ENCODE data around the gene CDK10. TPM values are rescaled to one million over a fixed set of nuclear protein-coding genes. Genes with fewer than 3 reads are reported as not detected.

CDK10 gene
- total RNA-seq, 5 donors from 2014 or later (not counting 1 experiment from before 2014, with no cell fraction given), result 108 to 163 (median 138) TPM

DNA sequence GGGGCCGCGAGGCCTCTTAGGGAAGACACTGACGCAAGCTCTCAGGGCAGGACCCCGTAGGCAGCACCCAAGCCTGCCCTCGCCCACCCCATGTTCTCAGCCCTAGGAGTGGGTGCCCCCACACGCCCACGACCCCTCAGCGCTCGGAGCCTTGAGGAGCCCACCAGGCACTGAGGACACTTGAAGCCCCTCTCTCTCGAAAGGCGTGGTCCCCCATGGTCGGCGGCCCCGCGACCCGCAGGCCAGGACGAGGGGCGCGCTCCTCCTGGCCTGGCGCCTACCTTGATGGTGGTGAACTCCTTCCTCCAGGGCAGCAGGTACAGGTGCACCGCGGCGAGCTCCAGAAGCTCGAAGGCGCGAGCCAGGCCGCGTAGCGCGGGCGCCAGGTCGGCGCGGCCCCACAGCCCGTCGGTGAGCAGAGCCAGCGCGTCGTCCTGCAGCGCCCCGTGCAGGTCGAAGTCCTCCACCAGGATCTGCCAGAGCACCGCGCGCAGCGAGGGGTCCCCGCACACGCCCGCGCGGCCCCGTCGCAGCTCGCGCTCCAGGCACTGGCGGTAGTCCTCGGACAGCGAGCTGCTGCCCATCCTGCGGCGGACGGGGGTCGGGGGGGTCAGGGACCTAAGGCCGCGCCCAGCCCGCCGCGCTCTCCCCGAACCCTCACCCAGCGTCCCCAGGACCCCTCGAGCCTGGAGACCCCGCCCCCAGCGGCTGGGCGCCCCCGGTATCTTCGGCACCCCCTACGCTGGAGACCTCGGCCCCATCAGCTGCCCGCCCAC, 14.3 kb downstream of the CDK10 start:
- Mint-ChIP-seq H3K27ac (peak overlapping the region; percentile 43 to 74), H3K4me3 (peak overlapping the region; percentile 73 to 80 (median 77)), H3K27me3 (no peaks in the 10 kb centered on the region), H3K4me1 (peaks cover 9 to 32% (median 24%) of the 10 kb centered on the region in 3 donors), H3K9me3 (no peaks in the 10 kb centered on the region), H3K36me3 (no peaks in the 10 kb centered on the region)
- DNase-seq (peak in 33 of 35 experiments; percentile 29 to 81 (median 55)), ATAC-seq (replicated peaks in 1 of 4) (peak; percentile 13 to 21 (median 18))
- H3K27me3 ChIP-seq (replicated peaks in 1 of 2; ENCODE audit: control insufficient read depth in 2 of 2, extremely low read depth in 1 of 2, insufficient read depth in 2 of 2, low read length in 1 of 2), result peaks cover 0 to 3% of the 10 kb centered on the region in 2 experiments
- WGBS (ENCODE audit: insufficient coverage), result 3% methylated on average over 68 of the region's 78 CpGs
- peak overlapping the region; percentile 71 for H3K4me3 ChIP-seq (ENCODE audit: control insufficient read depth in 1 of 2, extremely low read depth in 1 of 2, low read length in 1 of 2)
- CTCF ChIA-PET, result interaction anchor here (0.6 to 2.2 kb wide), 17 partner anchors 14 to 392 kb away, joined by 3 to 18 read pairs (median 6); partner anchors contain the start of genes CDK10 (in 1 of the 2) and TCF25 (in 1 of the 2)
- POLR2A ChIA-PET, result no interaction called here
- H3K36me3 ChIP-seq (ENCODE audit: control insufficient read depth in 2 of 2, extremely low read depth in 1 of 2, insufficient read depth in 1 of 2, low read length in 1 of 2), result peaks cover 4 to 7% of the 10 kb centered on the region in 2 donors
- H3K27ac ChIP-seq (ENCODE audit: low read length), result peak overlapping the region; percentile 86
- peaks cover 4 to 47% of the 10 kb centered on the region in 2 experiments for H3K4me1 ChIP-seq (ENCODE audit: control insufficient read depth in 1 of 2, extremely low read depth in 1 of 2, insufficient read depth in 2 of 2, low read length in 2 of 2)
- H3K9me3 ChIP-seq, result no peaks in the 10 kb centered on the region

DNA sequence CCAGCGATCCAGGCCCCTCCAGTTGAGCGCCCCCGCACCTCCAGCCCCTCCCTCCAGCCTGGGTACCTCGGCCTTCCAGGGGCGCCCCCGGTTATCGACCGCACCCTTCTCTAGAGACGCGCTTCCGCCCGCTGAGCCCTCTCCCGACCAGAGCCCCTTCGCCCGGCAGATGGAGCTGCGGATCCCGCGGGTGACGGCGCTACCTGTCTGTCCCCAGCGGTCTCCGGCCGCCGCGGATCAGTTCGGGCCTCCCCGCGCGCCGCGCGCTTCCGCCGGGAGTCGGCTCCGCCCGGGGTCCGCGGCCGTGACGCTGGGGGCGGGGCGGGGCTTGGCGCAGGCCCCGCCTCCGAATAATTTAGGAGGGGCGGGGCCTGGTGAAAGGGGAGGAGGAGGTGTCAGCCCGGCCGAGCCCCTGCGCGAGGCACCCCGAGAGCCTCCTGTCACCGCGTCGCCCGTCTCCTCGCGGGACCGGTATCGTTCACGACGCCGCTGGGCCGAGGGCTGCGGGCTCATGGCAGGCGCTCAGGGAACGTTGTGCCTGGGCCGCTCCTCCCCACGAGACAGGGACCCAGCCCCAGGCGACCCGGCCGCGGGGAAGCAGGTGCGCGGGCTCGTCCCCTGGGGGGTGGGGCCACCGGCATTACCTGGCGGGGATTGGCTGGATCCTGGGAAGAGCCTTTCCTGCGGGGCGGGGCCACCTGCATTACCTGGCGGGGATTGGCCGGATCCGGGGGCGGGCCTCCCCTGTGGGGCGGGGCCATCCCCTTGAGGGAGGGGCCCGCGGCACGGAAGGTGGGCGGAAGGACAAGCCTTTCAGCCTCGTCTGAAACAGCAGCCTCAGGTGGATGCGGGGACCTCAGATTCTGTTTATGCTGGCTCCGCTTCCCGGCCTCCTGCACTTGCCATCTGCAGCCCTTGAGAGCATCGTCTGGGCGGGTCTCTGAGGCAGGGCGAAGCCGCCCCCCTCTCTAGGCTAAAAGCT, 15.2 kb downstream of the CDK10 start, which contains the start of gene SPATA2L:
Gene SPATA2L (minus strand): TSS at position 281 of the 982 bp plus-strand sequence. CDS start 473 bp downstream, outside the sequence.
- ChIA-PET POLR2A (no interaction called here), CTCF (interaction anchor here (0.6 to 2.2 kb wide), 9 partner anchors 15 to 393 kb away, joined by 3 to 18 read pairs (median 6); partner anchors contain the start of genes CDK10 (in 1 of the 2) and TCF25 (in 1 of the 2))
- DNase-seq (peak; percentile 89 to 98 (median 96)), ATAC-seq (replicated peaks in 1 of 4) (peak; percentile 76 to 86 (median 82))
- Mint-ChIP-seq H3K27ac (peak within 1 kb of the TSS; percentile 78 to 87), H3K36me3 (no peaks in the 10 kb centered on the region), H3K4me3 (peak within 1 kb of the TSS; percentile 73 to 80 (median 77)), H3K4me1 (peaks cover 13 to 32% (median 20%) of the 10 kb centered on the region in 3 donors), H3K9me3 (no peaks in the 10 kb centered on the region), H3K27me3 (no peaks in the 10 kb centered on the region)
- Histone ChIP-seq H3K9me3 (no peaks in the 10 kb centered on the region), H3K4me3 (ENCODE audit: control insufficient read depth in 1 of 2, extremely low read depth in 1 of 2, low read length in 1 of 2) (peak within 1 kb of the TSS; percentile 71), H3K4me1 (ENCODE audit: control insufficient read depth in 1 of 2, extremely low read depth in 1 of 2, insufficient read depth in 2 of 2, low read length in 2 of 2) (peaks cover 4 to 45% of the 10 kb centered on the region in 2 experiments), H3K27me3 (replicated peaks in 1 of 2; ENCODE audit: control insufficient read depth in 2 of 2, extremely low read depth in 1 of 2, insufficient read depth in 2 of 2, low read length in 1 of 2) (peaks cover 0 to 3% of the 10 kb centered on the region in 2 experiments), H3K27ac (ENCODE audit: low read length) (peak within 1 kb of the TSS; percentile 86), H3K36me3 (ENCODE audit: control insufficient read depth in 2 of 2, extremely low read depth in 1 of 2, insufficient read depth in 1 of 2, low read length in 1 of 2) (peaks cover 4 to 6% of the 10 kb centered on the region in 2 donors)
- under 1% methylated on average over 73 of the region's 97 CpGs for WGBS (ENCODE audit: insufficient coverage)

DNA sequence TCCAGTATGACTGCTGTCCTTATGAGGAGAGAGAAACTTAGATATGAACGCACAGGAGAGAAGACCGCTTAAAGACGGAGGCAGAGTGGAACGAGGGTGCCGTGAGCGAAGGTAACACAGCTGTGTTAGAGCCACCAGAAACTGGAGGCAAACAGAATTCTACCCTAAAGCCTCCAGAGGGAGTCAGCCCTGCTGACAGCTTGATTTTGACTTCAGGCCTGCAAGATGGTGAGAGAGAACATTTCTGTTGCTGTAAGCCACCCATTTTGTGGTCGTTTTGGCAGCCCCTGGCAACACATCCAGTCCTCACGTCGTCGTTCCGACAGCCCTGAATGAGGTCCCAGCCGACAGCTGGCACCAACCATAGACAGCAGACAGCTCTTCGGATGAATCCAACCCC, 17.8 kb downstream of the CDK10 start:
- POLR2A ChIA-PET, result interaction anchor here in 1 of 2 donors (0.6 to 0.7 kb wide), 3 partner anchors 58 to 1000 kb away, joined by 3 to 7 read pairs (median 3); no protein-coding TSS in a partner anchor
- H3K4me1 ChIP-seq (ENCODE audit: control insufficient read depth in 1 of 2, extremely low read depth in 1 of 2, insufficient read depth in 2 of 2, low read length in 2 of 2), result peaks cover 4 to 38% of the 10 kb centered on the region in 2 experiments
- 91% methylated on average over 7 of the region's 13 CpGs for WGBS (ENCODE audit: insufficient coverage)
- ATAC-seq (replicated peaks in 1 of 4), result no peak
- no peak overlapping the region for H3K4me3 ChIP-seq (ENCODE audit: control insufficient read depth in 1 of 2, extremely low read depth in 1 of 2, low read length in 1 of 2)
- H3K27ac Mint-ChIP-seq, result no peak overlapping the region
- no peaks in the 10 kb centered on the region for H3K9me3 ChIP-seq
- CTCF ChIA-PET, result interaction anchor here in 1 of 2 donors (1.2 kb wide), 1 partner anchor 20 kb away, joined by 3 read pairs; no protein-coding TSS in a partner anchor
- H3K4me1 Mint-ChIP-seq, result peaks cover 13 to 23% (median 18%) of the 10 kb centered on the region in 3 donors
- H3K27me3 ChIP-seq (replicated peaks in 1 of 2; ENCODE audit: control insufficient read depth in 2 of 2, extremely low read depth in 1 of 2, insufficient read depth in 2 of 2, low read length in 1 of 2), result peaks cover 0 to 3% of the 10 kb centered on the region in 2 experiments
- DNase-seq, result no peak
- H3K4me3 Mint-ChIP-seq, result no peak overlapping the region
- peaks cover 0 to 4% of the 10 kb centered on the region in 2 donors for H3K36me3 ChIP-seq (ENCODE audit: control insufficient read depth in 2 of 2, extremely low read depth in 1 of 2, insufficient read depth in 1 of 2, low read length in 1 of 2)
- H3K27ac ChIP-seq (ENCODE audit: low read length), result no peak overlapping the region
- H3K9me3 Mint-ChIP-seq, result no peaks in the 10 kb centered on the region
- no peaks in the 10 kb centered on the region for H3K27me3 Mint-ChIP-seq
- no peaks in the 10 kb centered on the region for H3K36me3 Mint-ChIP-seq

DNA sequence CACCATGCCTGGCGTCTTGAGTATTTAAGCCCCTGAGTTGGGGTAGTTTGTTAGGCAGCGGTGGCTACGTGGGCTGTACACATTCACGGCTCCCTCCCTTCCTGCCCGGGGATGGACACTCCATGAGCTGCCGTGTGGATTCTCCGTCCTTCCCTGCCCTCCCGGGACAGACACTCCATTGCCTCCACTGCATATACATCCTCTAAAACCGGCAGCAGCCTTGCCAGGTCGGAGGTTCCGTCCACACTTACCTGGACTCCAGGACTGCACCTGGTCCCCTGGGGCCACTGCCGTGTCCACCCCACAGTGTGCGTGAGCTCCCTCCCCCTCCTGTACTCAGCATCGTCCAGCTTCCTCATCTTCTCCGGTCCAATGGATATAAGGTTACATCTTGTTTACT, 18.5 kb downstream of the CDK10 start:
- H3K4me3 ChIP-seq (ENCODE audit: control insufficient read depth in 1 of 2, extremely low read depth in 1 of 2, low read length in 1 of 2), result no peak overlapping the region
- ChIA-PET CTCF (interaction anchor here in 1 of 2 donors (1.2 to 2.1 kb wide), 4 partner anchors 20 to 155 kb away, joined by 3 to 17 read pairs (median 10); no protein-coding TSS in a partner anchor), POLR2A (no interaction called here)
- no peaks in the 10 kb centered on the region for H3K9me3 Mint-ChIP-seq
- H3K36me3 ChIP-seq (ENCODE audit: control insufficient read depth in 2 of 2, extremely low read depth in 1 of 2, insufficient read depth in 1 of 2, low read length in 1 of 2), result peaks cover 0 to 4% of the 10 kb centered on the region in 2 donors
- no peaks in the 10 kb centered on the region for H3K27me3 Mint-ChIP-seq
- peaks cover 10 to 19% (median 15%) of the 10 kb centered on the region in 3 donors for H3K4me1 Mint-ChIP-seq
- H3K27ac ChIP-seq (ENCODE audit: low read length), result no peak overlapping the region
- no peak overlapping the region for H3K27ac Mint-ChIP-seq
- H3K27me3 ChIP-seq (replicated peaks in 1 of 2; ENCODE audit: control insufficient read depth in 2 of 2, extremely low read depth in 1 of 2, insufficient read depth in 2 of 2, low read length in 1 of 2), result peaks cover 0 to 3% of the 10 kb centered on the region in 2 experiments
- ATAC-seq (replicated peaks in 1 of 4) (no peak), DNase-seq (no peak)
- no peak overlapping the region for H3K4me3 Mint-ChIP-seq
- H3K4me1 ChIP-seq (ENCODE audit: control insufficient read depth in 1 of 2, extremely low read depth in 1 of 2, insufficient read depth in 2 of 2, low read length in 2 of 2), result peaks cover 2 to 33% of the 10 kb centered on the region in 2 experiments
- H3K36me3 Mint-ChIP-seq, result no peaks in the 10 kb centered on the region
- H3K9me3 ChIP-seq, result no peaks in the 10 kb centered on the region
- WGBS (ENCODE audit: insufficient coverage), result 92% methylated on average over 4 of the region's 15 CpGs

DNA sequence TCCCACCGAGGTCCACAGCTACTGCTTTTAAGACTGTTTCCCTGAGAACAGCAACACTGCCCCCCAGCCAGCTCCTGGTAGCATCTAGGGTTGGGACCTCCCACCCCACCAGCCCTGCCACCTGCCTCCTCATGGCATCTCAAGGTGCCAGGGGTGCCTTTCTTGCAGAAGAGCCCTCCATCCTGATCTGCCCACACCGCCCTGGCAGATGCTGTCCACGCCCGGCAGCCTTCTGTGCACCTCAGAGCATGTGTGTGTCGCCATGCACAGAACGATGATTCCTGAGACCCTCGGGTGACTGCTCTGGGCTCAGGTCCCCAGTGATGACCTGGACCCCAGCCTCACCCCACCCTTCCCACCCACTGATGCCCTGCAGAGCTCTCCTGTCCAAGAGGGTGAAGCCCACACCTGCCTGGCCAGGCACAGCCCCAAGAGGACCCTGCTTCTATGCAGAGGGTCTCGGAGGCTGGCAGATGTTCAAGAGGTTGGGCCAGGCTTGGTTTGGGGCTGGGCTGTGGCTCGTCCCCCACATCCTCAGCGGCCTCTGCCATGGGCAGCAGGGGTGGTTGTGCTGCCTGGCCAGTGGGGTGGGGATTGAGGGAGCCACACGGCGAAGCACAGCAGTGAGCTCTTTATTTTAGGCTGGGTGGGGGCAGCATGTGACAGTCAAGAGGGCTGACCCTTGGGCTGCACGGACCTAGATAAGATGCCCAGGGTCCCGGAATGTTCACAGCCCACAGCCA, 20.2 kb downstream of the CDK10 start:
- DNase-seq, result no peak
- H3K27ac Mint-ChIP-seq, result no peak overlapping the region
- POLR2A ChIA-PET, result interaction anchor here in 1 of 2 donors (0.6 to 1.1 kb wide), 2 partner anchors 55 to 203 kb away, joined by 3 to 5 read pairs; no protein-coding TSS in a partner anchor

More for the DNA sequence above, 20.2 kb downstream of the CDK10 start:
- no peaks in the 10 kb centered on the region for H3K27me3 Mint-ChIP-seq
- no peak overlapping the region for H3K27ac ChIP-seq (ENCODE audit: low read length)
- CTCF ChIA-PET, result interaction anchor here (0.6 to 2.1 kb wide), 19 partner anchors 17 to 204 kb away, joined by 3 to 17 read pairs (median 5); partner anchors contain the start of gene TCF25 (in 1 of the 2)
- H3K9me3 Mint-ChIP-seq, result no peaks in the 10 kb centered on the region
- H3K4me1 ChIP-seq (ENCODE audit: control insufficient read depth in 1 of 2, extremely low read depth in 1 of 2, insufficient read depth in 2 of 2, low read length in 2 of 2), result peaks cover 2 to 33% of the 10 kb centered on the region in 2 experiments
- H3K36me3 Mint-ChIP-seq, result no peaks in the 10 kb centered on the region
- H3K27me3 ChIP-seq (replicated peaks in 1 of 2; ENCODE audit: control insufficient read depth in 2 of 2, extremely low read depth in 1 of 2, insufficient read depth in 2 of 2, low read length in 1 of 2), result peaks cover 0 to 3% of the 10 kb centered on the region in 2 experiments
- H3K4me3 ChIP-seq (ENCODE audit: control insufficient read depth in 1 of 2, extremely low read depth in 1 of 2, low read length in 1 of 2), result no peak overlapping the region
- H3K4me3 Mint-ChIP-seq, result no peak overlapping the region
- ATAC-seq (replicated peaks in 1 of 4), result no peak
- H3K9me3 ChIP-seq, result no peaks in the 10 kb centered on the region
- H3K36me3 ChIP-seq (ENCODE audit: control insufficient read depth in 2 of 2, extremely low read depth in 1 of 2, insufficient read depth in 1 of 2, low read length in 1 of 2), result peaks cover 0 to 4% of the 10 kb centered on the region in 2 donors
- WGBS (ENCODE audit: insufficient coverage), result 87% methylated on average over 10 of the region's 14 CpGs
- peaks cover 8 to 15% (median 12%) of the 10 kb centered on the region in 3 donors for H3K4me1 Mint-ChIP-seq

All from T-cell (primary cell).